ENCODE results near the gene SLC40A1.
A peak's percentile ranks its signal among the peaks of the same experiment; 100 is the strongest.

GRCh38 chr2:189569295-189569910, 11.2 kb downstream of the SLC40A1 start:
- TF ChIP-seq CTCF (IDR thresholded peaks at IDR 0.05), result peak in 2 of 4 experiments; percentile 9
- TF ChIP-seq POLR2A (IDR thresholded peaks at IDR 0.05), result no peak

All from uterus (tissue), 2 donors.